22Rv1 (cell line): ENCODE data around the gene DRD2.

ENCODE experiments used
- H3K27ac ChIP-seq: fragments of 450-650 bp; 2 replicates; pipeline ENCODE4 v1.5.1; 2017
- CTCF ChIP-seq: fragments of 450-650 bp; IDR thresholded peaks from 2 replicates; pipeline ENCODE4 v1.5.1; 2017; ENCODE audit warnings: mild to moderate bottlenecking
- ZFX ChIP-seq: fragments of 450-650 bp; IDR thresholded peaks from 2 replicates; pipeline ENCODE4 v1.6.1; 2017; ENCODE audit warnings: antibody characterized with exemption, borderline replicate concordance

The DRD2 gene

GRCh38 chr11:113507341-113507740, 32.1 kb upstream of the DRD2 start:
- H3K27ac ChIP-seq = no peak overlapping the region

GRCh38 chr11:113506893-113507292, 31.7 kb upstream of the DRD2 start:
- no peak for TF ChIP-seq CTCF
- TF ChIP-seq ZFX = no peak
- no peak overlapping the region for H3K27ac ChIP-seq

More at GRCh38 chr11:113507341-113507740, 32.1 kb upstream of the DRD2 start:
- TF ChIP-seq ZFX (no peak), CTCF (no peak)

DNA sequence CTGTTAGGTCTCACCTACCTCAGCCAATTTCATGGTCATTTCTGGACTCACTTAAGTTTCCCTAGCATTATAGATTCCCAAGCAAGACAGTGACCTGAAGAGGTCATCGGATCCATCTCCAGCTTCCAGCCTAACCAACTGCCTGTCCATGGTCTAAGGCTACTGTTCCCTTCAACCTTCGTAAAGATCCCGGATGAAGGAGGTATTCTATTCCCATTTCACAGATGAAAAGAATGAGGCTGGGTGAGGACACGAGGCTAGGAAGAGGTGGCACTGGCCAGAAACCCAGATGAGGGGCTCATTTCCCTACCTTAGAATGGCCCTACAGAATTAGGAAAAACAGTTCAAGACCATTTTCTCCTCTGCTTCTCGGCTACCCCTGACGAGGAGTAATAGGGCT, 31.3 kb upstream of the DRD2 start:
- H3K27ac ChIP-seq = no peak overlapping the region
- no peak for TF ChIP-seq ZFX

- TF ChIP-seq ZFX = no peak
- H3K27ac ChIP-seq = no peak overlapping the region
Measured at GRCh38 chr11:113505541-113506375, 30.6 kb upstream of the DRD2 start.

GRCh38 chr11:113505046-113505445, 29.8 kb upstream of the DRD2 start:
- H3K27ac ChIP-seq = no peak overlapping the region
- no peak for TF ChIP-seq CTCF
- TF ChIP-seq ZFX = no peak

DNA sequence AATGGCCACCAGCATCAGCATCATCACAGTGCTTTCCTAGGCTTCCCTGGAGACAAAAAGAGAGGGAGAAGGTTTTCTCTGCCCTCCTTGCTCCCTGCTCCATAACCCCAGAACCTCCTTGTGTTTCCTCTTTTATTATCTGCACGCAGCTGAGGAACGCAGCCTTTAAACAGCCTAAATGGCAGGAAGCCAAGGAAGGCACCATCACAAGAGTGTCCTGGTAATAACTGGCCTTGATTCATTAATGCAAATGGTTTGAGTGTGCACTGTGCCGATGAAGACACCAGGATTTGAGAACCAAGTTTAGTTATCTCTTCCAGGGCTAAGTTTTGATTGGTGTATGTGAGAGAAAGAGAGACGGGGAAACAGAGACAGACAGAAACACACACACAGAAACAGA, 29.4 kb upstream of the DRD2 start:
- H3K27ac ChIP-seq = no peak overlapping the region
- TF ChIP-seq ZFX (no peak), CTCF (no peak)

DNA sequence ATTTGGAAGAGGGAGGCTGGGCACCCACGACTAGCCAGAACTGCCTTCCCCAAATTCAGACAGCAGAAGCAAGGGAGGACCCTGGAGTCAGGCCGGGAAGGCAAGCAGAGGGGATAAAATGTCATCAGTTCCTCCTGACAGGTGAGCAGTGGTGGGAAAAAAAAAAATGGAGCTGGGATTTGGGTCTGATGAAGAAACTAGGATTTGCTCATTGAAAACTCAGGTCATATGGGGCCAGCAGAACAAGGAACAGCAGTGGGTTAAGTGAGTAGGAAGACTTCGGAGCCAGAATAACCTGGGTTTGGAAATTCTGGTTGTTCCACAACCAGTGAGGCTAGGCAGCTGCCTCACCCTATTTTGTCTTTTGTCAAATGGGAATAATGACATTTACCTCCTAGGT, 28.9 kb upstream of the DRD2 start:
- H3K27ac ChIP-seq = no peak overlapping the region
- TF ChIP-seq ZFX (no peak), CTCF (no peak)

GRCh38 chr11:113497066-113497910, 22.1 kb upstream of the DRD2 start:
- TF ChIP-seq ZFX (no peak), CTCF (no peak)
- H3K27ac ChIP-seq = no peak overlapping the region
